PFSK-1 (cell line): Measurements from ENCODE around the gene RPL15.

Experiments
- FOXP2 ChIP-seq: optimal IDR thresholded peaks from 2 replicates; pipeline ENCODE3; 2011; ENCODE audit warnings: borderline replicate concordance, control low read depth, inconsistent platforms; ENCODE audit not compliant: insufficient read depth; ENCODE audit errors: extremely low read length, extremely low read depth
- POLR2AphosphoS5 ChIP-seq: IDR thresholded peaks from 2 replicates; pipeline ENCODE4 v1.6.1; 2012; ENCODE audit warnings: low read depth, mild to moderate bottlenecking, control low read depth, low read length, moderate library complexity
- REST ChIP-seq, 2 experiments: IDR thresholded peaks; 2 replicates each; pipeline versions ENCODE4 v1.6.1 to v1.8.0; 2011 to 2012; ENCODE audit warnings: low read depth in 2 of 2, low read length in 2 of 2, control low read depth in 1 of 2, inconsistent platforms in 1 of 2, mild to moderate bottlenecking in 1 of 2, moderate library complexity in 1 of 2; ENCODE audit not compliant: insufficient read depth in 1 of 2
- SIN3A ChIP-seq: IDR thresholded peaks from 2 replicates; pipeline ENCODE4 v1.6.1; 2012; ENCODE audit warnings: mild to moderate bottlenecking, low read length, moderate library complexity, borderline replicate concordance; ENCODE audit not compliant: insufficient read depth
- TAF1 ChIP-seq: IDR thresholded peaks from 2 replicates; pipeline ENCODE4 v1.6.1; 2012; ENCODE audit warnings: low read length, control low read depth, borderline replicate concordance; ENCODE audit not compliant: insufficient read depth

DNA sequence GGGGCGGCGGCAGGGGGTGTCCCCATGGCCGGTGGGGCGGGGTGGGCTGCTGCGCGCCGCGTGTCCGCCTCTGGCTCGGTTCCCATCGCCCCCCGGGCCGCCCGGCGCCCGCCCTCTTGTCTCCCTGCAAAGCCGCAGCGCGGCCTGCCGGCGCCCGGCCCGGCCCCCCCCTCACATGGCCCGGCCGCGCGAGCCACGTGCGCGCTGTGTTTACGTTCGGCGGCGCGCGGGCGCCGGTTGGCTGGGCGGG, 28.7 kb downstream of the RPL15 start:
- no peak for TF ChIP-seq POLR2AphosphoS5
- TF ChIP-seq REST (IDR thresholded peaks at IDR 0.05; ENCODE audit: insufficient read depth in 1 of 2, low read depth in 2 of 2, low read length in 2 of 2), result no peak
- TF ChIP-seq TAF1, result no peak
- TF ChIP-seq FOXP2, result no peak
- TF ChIP-seq SIN3A, result no peak
